ENCODE results near the gene ZPBP. TPM values are rescaled to one million over a fixed set of nuclear protein-coding genes. Genes with fewer than 3 reads are reported as not detected.

The ZPBP gene
- polyA plus RNA-seq, 1 donor from 2014 or later = not detected

- no peaks in the 10 kb centered on the region for H3K9me2 ChIP-seq (ENCODE audit: insufficient read depth, low read length)
- H4K20me1 ChIP-seq (ENCODE audit: insufficient read depth) = no peaks in the 10 kb centered on the region
- H3K27ac ChIP-seq (ENCODE audit: low read length) = no peak overlapping the region
- no peaks in the 10 kb centered on the region for H3K79me2 ChIP-seq (replicated peaks; ENCODE audit: insufficient read depth, low read length)
- H3K27me3 ChIP-seq (ENCODE audit: insufficient read depth, low read depth, low read length) = no peaks in the 10 kb centered on the region
- H3F3A ChIP-seq (ENCODE audit: insufficient read depth, low read length, poor library complexity, severe bottlenecking) = no peaks in the 10 kb centered on the region
- H2AFZ ChIP-seq (ENCODE audit: low read depth, low read length) = no peak overlapping the region
- H3K4me3 ChIP-seq (ENCODE audit: low read length) = no peak overlapping the region
- no peak overlapping the region for H3K9ac ChIP-seq (ENCODE audit: low read length)
- H3K9me3 ChIP-seq (ENCODE audit: low read length) = no peaks in the 10 kb centered on the region
- no peak for TF ChIP-seq POLR2AphosphoS5 (IDR thresholded peaks at IDR 0.05)
- TF ChIP-seq, protein P1, sequence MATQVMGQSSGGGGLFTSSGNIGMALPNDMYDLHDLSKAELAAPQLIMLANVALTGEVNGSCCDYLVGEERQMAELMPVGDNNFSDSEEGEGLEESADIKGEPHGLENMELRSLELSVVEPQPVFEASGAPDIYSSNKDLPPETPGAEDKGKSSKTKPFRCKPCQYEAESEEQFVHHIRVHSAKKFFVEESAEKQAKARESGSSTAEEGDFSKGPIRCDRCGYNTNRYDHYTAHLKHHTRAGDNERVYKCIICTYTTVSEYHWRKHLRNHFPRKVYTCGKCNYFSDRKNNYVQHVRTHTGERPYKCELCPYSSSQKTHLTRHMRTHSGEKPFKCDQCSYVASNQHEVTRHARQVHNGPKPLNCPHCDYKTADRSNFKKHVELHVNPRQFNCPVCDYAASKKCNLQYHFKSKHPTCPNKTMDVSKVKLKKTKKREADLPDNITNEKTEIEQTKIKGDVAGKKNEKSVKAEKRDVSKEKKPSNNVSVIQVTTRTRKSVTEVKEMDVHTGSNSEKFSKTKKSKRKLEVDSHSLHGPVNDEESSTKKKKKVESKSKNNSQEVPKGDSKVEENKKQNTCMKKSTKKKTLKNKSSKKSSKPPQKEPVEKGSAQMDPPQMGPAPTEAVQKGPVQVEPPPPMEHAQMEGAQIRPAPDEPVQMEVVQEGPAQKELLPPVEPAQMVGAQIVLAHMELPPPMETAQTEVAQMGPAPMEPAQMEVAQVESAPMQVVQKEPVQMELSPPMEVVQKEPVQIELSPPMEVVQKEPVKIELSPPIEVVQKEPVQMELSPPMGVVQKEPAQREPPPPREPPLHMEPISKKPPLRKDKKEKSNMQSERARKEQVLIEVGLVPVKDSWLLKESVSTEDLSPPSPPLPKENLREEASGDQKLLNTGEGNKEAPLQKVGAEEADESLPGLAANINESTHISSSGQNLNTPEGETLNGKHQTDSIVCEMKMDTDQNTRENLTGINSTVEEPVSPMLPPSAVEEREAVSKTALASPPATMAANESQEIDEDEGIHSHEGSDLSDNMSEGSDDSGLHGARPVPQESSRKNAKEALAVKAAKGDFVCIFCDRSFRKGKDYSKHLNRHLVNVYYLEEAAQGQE (IDR thresholded peaks at IDR 0.05; ENCODE audit: borderline replicate concordance) = no peak
- TF ChIP-seq, protein P2, sequence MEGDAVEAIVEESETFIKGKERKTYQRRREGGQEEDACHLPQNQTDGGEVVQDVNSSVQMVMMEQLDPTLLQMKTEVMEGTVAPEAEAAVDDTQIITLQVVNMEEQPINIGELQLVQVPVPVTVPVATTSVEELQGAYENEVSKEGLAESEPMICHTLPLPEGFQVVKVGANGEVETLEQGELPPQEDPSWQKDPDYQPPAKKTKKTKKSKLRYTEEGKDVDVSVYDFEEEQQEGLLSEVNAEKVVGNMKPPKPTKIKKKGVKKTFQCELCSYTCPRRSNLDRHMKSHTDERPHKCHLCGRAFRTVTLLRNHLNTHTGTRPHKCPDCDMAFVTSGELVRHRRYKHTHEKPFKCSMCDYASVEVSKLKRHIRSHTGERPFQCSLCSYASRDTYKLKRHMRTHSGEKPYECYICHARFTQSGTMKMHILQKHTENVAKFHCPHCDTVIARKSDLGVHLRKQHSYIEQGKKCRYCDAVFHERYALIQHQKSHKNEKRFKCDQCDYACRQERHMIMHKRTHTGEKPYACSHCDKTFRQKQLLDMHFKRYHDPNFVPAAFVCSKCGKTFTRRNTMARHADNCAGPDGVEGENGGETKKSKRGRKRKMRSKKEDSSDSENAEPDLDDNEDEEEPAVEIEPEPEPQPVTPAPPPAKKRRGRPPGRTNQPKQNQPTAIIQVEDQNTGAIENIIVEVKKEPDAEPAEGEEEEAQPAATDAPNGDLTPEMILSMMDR (IDR thresholded peaks at IDR 0.05; ENCODE audit: poor library complexity, severe bottlenecking) = no peak
- no peaks in the 10 kb centered on the region for H3K36me3 ChIP-seq (ENCODE audit: insufficient read depth, low read length)
- H3K4me2 ChIP-seq (ENCODE audit: low read length) = no peak overlapping the region
Measured at GRCh38 chr7:49927631-49928030, 165.4 kb downstream of the ZPBP start.

DNA sequence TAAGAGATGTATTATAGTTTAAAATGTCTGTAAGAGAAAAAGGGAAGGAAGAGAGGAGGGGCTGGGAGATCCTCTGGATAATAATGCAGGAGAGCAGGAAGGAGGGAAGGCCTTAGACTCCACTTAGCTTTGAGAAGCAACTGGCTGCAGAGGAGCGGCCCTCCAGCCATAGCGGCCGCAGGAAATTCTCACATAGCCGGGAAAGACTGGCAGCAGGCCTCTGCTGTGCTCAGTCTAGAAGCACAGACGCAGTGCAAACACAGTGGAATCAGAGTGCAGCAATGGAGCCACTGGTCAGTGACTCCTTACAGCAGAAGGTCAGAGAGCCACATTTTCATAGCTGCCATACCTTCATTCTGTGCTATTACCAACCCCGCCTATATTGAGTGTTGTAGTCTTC lies 166.3 kb downstream of the ZPBP start:
- Histone ChIP-seq H3K9ac (ENCODE audit: low read length) (no peak overlapping the region), H3K27me3 (ENCODE audit: insufficient read depth, low read depth, low read length) (no peaks in the 10 kb centered on the region), H3K4me3 (ENCODE audit: low read length) (no peak overlapping the region), H3K4me2 (ENCODE audit: low read length) (no peak overlapping the region), H4K20me1 (ENCODE audit: insufficient read depth) (no peaks in the 10 kb centered on the region), H3K9me3 (ENCODE audit: low read length) (no peaks in the 10 kb centered on the region), H3K36me3 (ENCODE audit: insufficient read depth, low read length) (no peaks in the 10 kb centered on the region), H3K27ac (ENCODE audit: low read length) (no peak overlapping the region), H3K79me2 (replicated peaks; ENCODE audit: insufficient read depth, low read length) (no peaks in the 10 kb centered on the region), H3K9me2 (ENCODE audit: insufficient read depth, low read length) (no peaks in the 10 kb centered on the region), H3F3A (ENCODE audit: insufficient read depth, low read length, poor library complexity, severe bottlenecking) (no peaks in the 10 kb centered on the region), H2AFZ (ENCODE audit: low read depth, low read length) (no peak overlapping the region)
- TF ChIP-seq TAF1 (IDR thresholded peaks at IDR 0.05; ENCODE audit: low read depth) = no peak
- no peak for TF ChIP-seq EP300 (conservative IDR thresholded peaks at IDR 0.05; ENCODE audit: poor library complexity, severe bottlenecking)
- TF ChIP-seq, protein P1 (IDR thresholded peaks at IDR 0.05; ENCODE audit: borderline replicate concordance) = no peak
- TF ChIP-seq, protein P2 (IDR thresholded peaks at IDR 0.05; ENCODE audit: poor library complexity, severe bottlenecking) = no peak
- no peak for TF ChIP-seq MXI1 (conservative IDR thresholded peaks at IDR 0.05; ENCODE audit: poor library complexity, severe bottlenecking)
- TF ChIP-seq SMC3 (conservative IDR thresholded peaks at IDR 0.05; ENCODE audit: poor library complexity) = no peak
- TF ChIP-seq RAD21 (conservative IDR thresholded peaks at IDR 0.05) = no peak
- TF ChIP-seq POLR2AphosphoS5 (IDR thresholded peaks at IDR 0.05) = no peak
- no peak for TF ChIP-seq EZH2 (IDR thresholded peaks at IDR 0.05; ENCODE audit: borderline replicate concordance, insufficient read depth, low read length, poor library complexity, severe bottlenecking)
